Measurements from ENCODE around the gene MORF4L2. TPM values are rescaled to one million over a fixed set of nuclear protein-coding genes. Genes with fewer than 3 reads are reported as not detected.
"Not testable (repeated sequence)": the region's sequence is repeated elsewhere in the genome, so short reads cannot be mapped to it uniquely, and the experiment has no call there.

MORF4L2 gene
- total RNA-seq, 1 donor = 1,365 TPM

DNA sequence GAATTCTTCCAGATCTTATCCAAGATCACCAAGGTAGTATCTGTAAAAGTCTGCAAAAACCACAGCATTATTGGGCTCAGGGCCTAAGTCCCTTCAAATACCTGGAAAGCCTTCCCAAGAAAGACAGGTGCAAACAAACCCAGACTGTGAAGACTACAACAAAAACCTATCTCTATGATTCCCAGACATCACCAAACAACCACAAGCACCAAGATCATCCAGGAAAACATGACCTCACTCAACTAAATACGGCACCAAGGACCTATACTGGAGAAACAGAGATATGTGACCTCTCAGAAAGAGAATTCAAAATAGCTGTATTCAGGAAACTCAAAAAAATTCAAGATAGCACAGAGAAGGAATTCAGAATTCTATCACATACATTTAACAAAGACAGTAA lies 42.4 kb downstream of the MORF4L2 start:
- TF ChIP-seq CTCF (IDR thresholded peaks at IDR 0.05; ENCODE audit: insufficient read depth, low read depth, low read length) = no peak
- no peak for DNase-seq (ENCODE audit: low read depth)

GRCh38 chrX:103640401-103641155 lies 45.9 kb downstream of the MORF4L2 start:
- no peak overlapping the region for H3K4me3 ChIP-seq (ENCODE audit: low read depth, low read length)
- TF ChIP-seq CTCF (IDR thresholded peaks at IDR 0.05; ENCODE audit: insufficient read depth, low read depth, low read length) = no peak
- DNase-seq (ENCODE audit: low read depth) = no peak

More for the DNA sequence above, 42.4 kb downstream of the MORF4L2 start:
- H3K4me3 ChIP-seq (ENCODE audit: low read depth, low read length) = no peak overlapping the region

DNA sequence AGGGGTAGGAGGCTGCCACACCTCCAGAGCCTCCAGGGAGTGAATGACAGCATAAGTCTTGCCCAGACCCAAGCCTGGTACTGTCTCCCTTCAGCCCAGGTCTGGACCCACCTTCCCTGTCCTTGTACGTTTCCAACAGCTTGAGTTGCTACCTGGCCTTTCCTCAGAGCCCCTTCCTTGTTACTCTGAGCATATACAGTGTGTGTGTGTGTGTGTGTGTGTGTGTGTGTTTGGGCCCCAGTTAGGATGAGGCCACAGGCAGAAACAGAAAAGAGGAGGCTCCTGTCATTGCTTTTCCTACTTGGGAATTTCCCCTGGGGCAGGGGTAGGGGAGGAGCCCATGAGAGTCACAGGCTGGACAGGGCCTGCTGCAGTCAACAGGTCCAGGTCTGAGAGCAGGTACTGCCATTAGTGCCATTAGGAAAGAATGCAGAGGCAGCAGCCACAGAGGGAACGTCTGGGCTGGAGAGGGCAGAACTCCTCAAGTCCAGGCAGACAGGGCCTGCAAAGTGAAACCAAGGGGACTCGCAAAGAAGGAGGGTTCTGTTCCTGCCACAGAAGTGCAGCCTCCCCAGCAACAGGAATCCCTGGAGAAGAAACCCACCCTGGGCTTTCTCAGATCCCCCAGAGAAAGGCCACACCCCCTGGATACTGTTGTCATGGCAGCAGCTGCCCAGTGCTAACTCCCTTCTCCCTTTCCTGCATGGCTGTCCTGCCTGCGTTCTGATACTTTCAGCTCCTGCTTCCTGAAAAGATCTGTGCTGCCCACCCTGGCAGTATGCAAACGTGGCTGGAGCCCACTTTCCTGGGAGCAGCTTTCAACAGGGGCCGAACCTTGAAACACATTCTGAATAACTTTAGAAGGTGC lies 47.8 kb downstream of the MORF4L2 start:
- DNase-seq (ENCODE audit: low read depth); H3K4me3 ChIP-seq (ENCODE audit: low read depth, low read length): not testable (repeated sequence)

DNA sequence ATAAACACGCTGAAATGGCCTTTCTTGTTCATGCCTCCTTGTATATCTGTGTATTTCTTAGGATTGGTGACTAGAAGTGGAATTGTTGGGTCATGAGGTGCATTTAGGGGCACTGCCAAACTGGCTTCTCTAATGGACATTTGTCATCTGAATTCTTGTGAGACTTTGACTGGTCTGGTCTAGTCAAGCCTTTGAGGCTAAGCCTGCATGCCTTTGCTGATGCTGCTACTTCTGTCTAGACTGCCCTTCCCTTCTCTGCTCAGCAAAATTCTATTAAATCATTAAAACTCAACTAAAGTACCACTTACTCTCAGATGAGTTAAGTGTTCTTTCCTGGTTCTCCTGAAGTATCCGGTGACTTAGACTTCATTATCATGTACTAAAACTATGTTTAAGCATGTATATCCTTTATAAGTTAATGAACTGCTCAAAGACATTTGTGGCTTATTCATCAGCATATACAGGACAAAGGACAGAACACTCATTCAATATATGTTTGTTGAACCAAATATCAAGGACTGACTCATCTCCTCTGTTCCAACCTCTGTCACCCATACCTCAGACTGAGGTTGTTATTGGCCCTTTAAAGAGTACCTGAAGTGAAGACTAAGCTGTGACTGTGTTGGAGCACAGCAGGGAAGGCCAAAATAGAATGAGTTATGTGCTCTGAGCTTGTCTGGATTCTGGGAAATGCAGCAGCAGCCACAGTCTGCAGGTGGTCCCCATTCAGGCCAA lies 48.7 kb downstream of the MORF4L2 start:
- H3K4me3 ChIP-seq (ENCODE audit: low read depth, low read length) = no peak overlapping the region
- no peak for DNase-seq (ENCODE audit: low read depth)
- no peak for TF ChIP-seq CTCF (IDR thresholded peaks at IDR 0.05; ENCODE audit: insufficient read depth, low read depth, low read length)

GRCh38 chrX:103635436-103635835 lies 51.1 kb downstream of the MORF4L2 start:
- DNase-seq (ENCODE audit: low read depth) = no peak
- no peak overlapping the region for H3K4me3 ChIP-seq (ENCODE audit: low read depth, low read length)
- no peak for TF ChIP-seq CTCF (IDR thresholded peaks at IDR 0.05; ENCODE audit: insufficient read depth, low read depth, low read length)

- TF ChIP-seq CTCF (IDR thresholded peaks at IDR 0.05; ENCODE audit: insufficient read depth, low read depth, low read length) = no peak
- no peak overlapping the region for H3K4me3 ChIP-seq (ENCODE audit: low read depth, low read length)
- no peak for DNase-seq (ENCODE audit: low read depth)
These were observed 55.4 kb downstream of the MORF4L2 start for GRCh38 chrX:103631145-103631544.

GRCh38 chrX:103630171-103630511 lies 56.4 kb downstream of the MORF4L2 start:
- peak overlapping the region; percentile 69 for H3K4me3 ChIP-seq (ENCODE audit: low read depth, low read length)
- no peak for TF ChIP-seq CTCF (IDR thresholded peaks at IDR 0.05; ENCODE audit: insufficient read depth, low read depth, low read length)
- DNase-seq (ENCODE audit: low read depth) = no peak

Data from fibroblast of villous mesenchyme (primary cell).